Measurements from ENCODE around the gene SYCE3.

Gene SYCE3

GRCh38 chr22:50574383-50574755, 11.7 kb upstream of the SYCE3 start:
- no peak for DNase-seq

GRCh38 chr22:50573491-50574382, 11.0 kb upstream of the SYCE3 start:
- DNase-seq, result no peak

GRCh38 chr22:50572965-50573364, 10.2 kb upstream of the SYCE3 start:
- DNase-seq, result no peak

- DNase-seq, result no peak
These were observed 8.8 kb upstream of the SYCE3 start for GRCh38 chr22:50571264-50572175.

GRCh38 chr22:50570861-50571260, 8.1 kb upstream of the SYCE3 start:
- no peak for DNase-seq

- DNase-seq, result no peak
These were observed 7.3 kb upstream of the SYCE3 start for GRCh38 chr22:50569896-50570535.

- DNase-seq, result no peak
These were observed 6.3 kb upstream of the SYCE3 start for GRCh38 chr22:50569041-50569459.

- no peak for DNase-seq
These were observed 5.9 kb upstream of the SYCE3 start for GRCh38 chr22:50568626-50569025.

- DNase-seq, result no peak
These were observed 5.1 kb upstream of the SYCE3 start for GRCh38 chr22:50567721-50568252.

GRCh38 chr22:50564289-50564688, 1.6 kb upstream of the SYCE3 start:
- no peak for DNase-seq

- no peak for DNase-seq
These were observed 868 bp upstream of the SYCE3 start for GRCh38 chr22:50563413-50564160.

GRCh38 chr22:50561401-50562358, 1.0 kb downstream of the SYCE3 start:
- no peak for DNase-seq

GRCh38 chr22:50560034-50560433, 2.7 kb downstream of the SYCE3 start:
- DNase-seq, result no peak

GRCh38 chr22:50556703-50557102, 6.0 kb downstream of the SYCE3 start:
- DNase-seq, result no peak

- no peak for DNase-seq
These were observed 9.4 kb downstream of the SYCE3 start for GRCh38 chr22:50553310-50553709.

GRCh38 chr22:50551160-50551752, 11.5 kb downstream of the SYCE3 start:
- DNase-seq, result no peak

- DNase-seq, result no peak
These were observed 12.3 kb downstream of the SYCE3 start for GRCh38 chr22:50550395-50550794.

GRCh38 chr22:50548921-50549790, 13.6 kb downstream of the SYCE3 start:
- DNase-seq, result no peak

Measured in stimulated activated naive CD4-positive, alpha-beta T cell treated with Interleukin-2 at 50 U/mL for 16 hours (primary cell).